ENCODE measurements around the gene LDLRAD3. TPM values are rescaled to one million over a fixed set of nuclear protein-coding genes. Genes with fewer than 3 reads are reported as not detected.

Gene LDLRAD3
- total RNA-seq, 2 experiments from 2014 or later = not detected

- DNase-seq (ENCODE audit: low spot score) = no peak
- Histone ChIP-seq H3K36me3 (ENCODE audit: insufficient read depth, low read length) (no peaks in the 10 kb centered on the region), H3K4me3 (ENCODE audit: low read depth, low read length, poor library complexity, severe bottlenecking) (no peak overlapping the region), H4K20me1 (ENCODE audit: insufficient read depth, low read length) (no peaks in the 10 kb centered on the region), H3K79me2 (ENCODE audit: insufficient read depth, low read depth, low read length) (no peaks in the 10 kb centered on the region), H2AFZ (ENCODE audit: low read length) (no peak overlapping the region), H3K27ac (ENCODE audit: low read depth, low read length, poor library complexity, severe bottlenecking) (no peak overlapping the region), H3K4me2 (ENCODE audit: low read length) (no peak overlapping the region), H3K9me3 (ENCODE audit: low read length) (no peaks in the 10 kb centered on the region), H3K4me1 (ENCODE audit: insufficient read depth, low read length, poor library complexity, severe bottlenecking) (no peaks in the 10 kb centered on the region), H3K9me2 (ENCODE audit: insufficient read depth, low read length) (no peaks in the 10 kb centered on the region)
- TF ChIP-seq EZH2phosphoT487 (IDR thresholded peaks at IDR 0.05; ENCODE audit: borderline replicate concordance, low read depth, low read length) = no peak
- TF ChIP-seq, protein P1, sequence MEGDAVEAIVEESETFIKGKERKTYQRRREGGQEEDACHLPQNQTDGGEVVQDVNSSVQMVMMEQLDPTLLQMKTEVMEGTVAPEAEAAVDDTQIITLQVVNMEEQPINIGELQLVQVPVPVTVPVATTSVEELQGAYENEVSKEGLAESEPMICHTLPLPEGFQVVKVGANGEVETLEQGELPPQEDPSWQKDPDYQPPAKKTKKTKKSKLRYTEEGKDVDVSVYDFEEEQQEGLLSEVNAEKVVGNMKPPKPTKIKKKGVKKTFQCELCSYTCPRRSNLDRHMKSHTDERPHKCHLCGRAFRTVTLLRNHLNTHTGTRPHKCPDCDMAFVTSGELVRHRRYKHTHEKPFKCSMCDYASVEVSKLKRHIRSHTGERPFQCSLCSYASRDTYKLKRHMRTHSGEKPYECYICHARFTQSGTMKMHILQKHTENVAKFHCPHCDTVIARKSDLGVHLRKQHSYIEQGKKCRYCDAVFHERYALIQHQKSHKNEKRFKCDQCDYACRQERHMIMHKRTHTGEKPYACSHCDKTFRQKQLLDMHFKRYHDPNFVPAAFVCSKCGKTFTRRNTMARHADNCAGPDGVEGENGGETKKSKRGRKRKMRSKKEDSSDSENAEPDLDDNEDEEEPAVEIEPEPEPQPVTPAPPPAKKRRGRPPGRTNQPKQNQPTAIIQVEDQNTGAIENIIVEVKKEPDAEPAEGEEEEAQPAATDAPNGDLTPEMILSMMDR (conservative IDR thresholded peaks at IDR 0.05; ENCODE audit: low read length) = no peak
- intact Hi-C loops (cut with micrococcal nuclease; ENCODE audit: unreplicated experiment) = no loop called here
- BruUV-seq (replicated peaks) = no TSS peak
- POLR2A ChIA-PET = no interaction called here
- CTCF ChIA-PET (ENCODE audit: unreplicated experiment) = no interaction called here
These were observed 75.2 kb downstream of the LDLRAD3 start for GRCh38 chr11:36019005-36019596.

GRCh38 chr11:36019722-36020121 lies 75.9 kb downstream of the LDLRAD3 start:
- Histone ChIP-seq H3K27ac (ENCODE audit: low read depth, low read length, poor library complexity, severe bottlenecking) (no peak overlapping the region), H3K4me1 (ENCODE audit: insufficient read depth, low read length, poor library complexity, severe bottlenecking) (no peaks in the 10 kb centered on the region), H3K9me3 (ENCODE audit: low read length) (no peaks in the 10 kb centered on the region), H3K36me3 (ENCODE audit: insufficient read depth, low read length) (no peaks in the 10 kb centered on the region), H4K20me1 (ENCODE audit: insufficient read depth, low read length) (no peaks in the 10 kb centered on the region), H3K9me2 (ENCODE audit: insufficient read depth, low read length) (no peaks in the 10 kb centered on the region), H3K4me2 (ENCODE audit: low read length) (no peak overlapping the region), H3K79me2 (ENCODE audit: insufficient read depth, low read depth, low read length) (no peaks in the 10 kb centered on the region), H3K4me3 (ENCODE audit: low read depth, low read length, poor library complexity, severe bottlenecking) (no peak overlapping the region), H2AFZ (ENCODE audit: low read length) (no peak overlapping the region)
- CTCF ChIA-PET (ENCODE audit: unreplicated experiment) = no interaction called here
- BruUV-seq (replicated peaks) = no TSS peak
- TF ChIP-seq, protein P1 (conservative IDR thresholded peaks at IDR 0.05; ENCODE audit: low read length) = no peak
- no peak for TF ChIP-seq EZH2phosphoT487 (IDR thresholded peaks at IDR 0.05; ENCODE audit: borderline replicate concordance, low read depth, low read length)
- DNase-seq (ENCODE audit: low spot score) = no peak
- intact Hi-C loops (cut with micrococcal nuclease; ENCODE audit: unreplicated experiment) = no loop called here
- POLR2A ChIA-PET = no interaction called here

GRCh38 chr11:36022882-36023281 lies 79.0 kb downstream of the LDLRAD3 start:
- Histone ChIP-seq H3K4me3 (ENCODE audit: low read depth, low read length, poor library complexity, severe bottlenecking) (no peak overlapping the region), H3K4me2 (ENCODE audit: low read length) (no peak overlapping the region), H4K20me1 (ENCODE audit: insufficient read depth, low read length) (no peaks in the 10 kb centered on the region), H3K79me2 (ENCODE audit: insufficient read depth, low read depth, low read length) (no peaks in the 10 kb centered on the region), H3K4me1 (ENCODE audit: insufficient read depth, low read length, poor library complexity, severe bottlenecking) (no peaks in the 10 kb centered on the region), H3K9me2 (ENCODE audit: insufficient read depth, low read length) (no peaks in the 10 kb centered on the region), H3K27ac (ENCODE audit: low read depth, low read length, poor library complexity, severe bottlenecking) (no peak overlapping the region), H3K36me3 (ENCODE audit: insufficient read depth, low read length) (no peaks in the 10 kb centered on the region), H3K9me3 (ENCODE audit: low read length) (no peaks in the 10 kb centered on the region), H2AFZ (ENCODE audit: low read length) (no peak overlapping the region)
- DNase-seq (ENCODE audit: low spot score) = no peak
- intact Hi-C loops (cut with micrococcal nuclease; ENCODE audit: unreplicated experiment) = no loop called here
- no peak for TF ChIP-seq EZH2phosphoT487 (IDR thresholded peaks at IDR 0.05; ENCODE audit: borderline replicate concordance, low read depth, low read length)
- TF ChIP-seq, protein P1 (conservative IDR thresholded peaks at IDR 0.05; ENCODE audit: low read length) = no peak
- ChIA-PET CTCF (ENCODE audit: unreplicated experiment) (no interaction called here), POLR2A (no interaction called here)
- no TSS peak for BruUV-seq (replicated peaks)
